NB4 (cell line): ENCODE results near the gene INTS14.

Experiments
- DNase-seq: peaks from one replicate; pipeline ENCODE4 v3.0.0; 2010; ENCODE audit warnings: low read depth
- H3K4me3 ChIP-seq: one replicate; pipeline ENCODE4 v1.5.1; 2011; ENCODE audit warnings: mild to moderate bottlenecking, low read depth, low read length, moderate library complexity
- MYC ChIP-seq: IDR thresholded peaks from 2 replicates; pipeline ENCODE4 v1.6.1; 2011; ENCODE audit warnings: low read depth, low read length
- POLR2A ChIP-seq: IDR thresholded peaks from 2 replicates; pipeline ENCODE4 v1.6.1; 2011; ENCODE audit warnings: mild to moderate bottlenecking; ENCODE audit not compliant: insufficient read length; ENCODE audit errors: extremely low read depth
- TF ChIP-seq, protein P1 (sequence below): IDR thresholded peaks from 2 replicates; pipeline ENCODE4 v1.6.1; 2011; ENCODE audit warnings: low read depth, low read length
- TF ChIP-seq, protein P2 (sequence below): IDR thresholded peaks from one replicate; pipeline ENCODE4 v1.5.1; 2012; ENCODE audit warnings: low read depth, low read length

INTS14 gene

DNA sequence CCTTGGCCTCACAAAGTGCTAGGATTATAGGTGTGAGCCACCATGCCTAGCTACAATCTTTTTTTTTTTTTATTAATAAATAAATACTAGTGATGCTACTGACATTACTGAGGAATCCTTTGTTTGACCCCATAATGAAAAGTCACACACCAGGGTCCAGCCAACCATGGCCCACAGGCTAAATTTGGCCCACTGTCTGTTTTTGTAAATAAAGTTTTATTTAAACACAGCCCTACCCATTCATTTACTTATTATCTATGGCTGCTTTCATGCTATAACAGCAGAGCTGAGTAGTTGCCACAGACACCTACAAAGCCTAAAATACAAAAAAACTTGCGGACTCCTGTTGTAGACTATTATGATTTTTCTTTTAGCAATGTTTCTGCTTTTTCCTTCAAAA is 7.4 kb downstream of the INTS14 start:
- no peak overlapping the region for H3K4me3 ChIP-seq
- TF ChIP-seq, protein P1, sequence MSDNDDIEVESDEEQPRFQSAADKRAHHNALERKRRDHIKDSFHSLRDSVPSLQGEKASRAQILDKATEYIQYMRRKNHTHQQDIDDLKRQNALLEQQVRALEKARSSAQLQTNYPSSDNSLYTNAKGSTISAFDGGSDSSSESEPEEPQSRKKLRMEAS, result no peak
- TF ChIP-seq POLR2A, result no peak
- TF ChIP-seq, protein P2, sequence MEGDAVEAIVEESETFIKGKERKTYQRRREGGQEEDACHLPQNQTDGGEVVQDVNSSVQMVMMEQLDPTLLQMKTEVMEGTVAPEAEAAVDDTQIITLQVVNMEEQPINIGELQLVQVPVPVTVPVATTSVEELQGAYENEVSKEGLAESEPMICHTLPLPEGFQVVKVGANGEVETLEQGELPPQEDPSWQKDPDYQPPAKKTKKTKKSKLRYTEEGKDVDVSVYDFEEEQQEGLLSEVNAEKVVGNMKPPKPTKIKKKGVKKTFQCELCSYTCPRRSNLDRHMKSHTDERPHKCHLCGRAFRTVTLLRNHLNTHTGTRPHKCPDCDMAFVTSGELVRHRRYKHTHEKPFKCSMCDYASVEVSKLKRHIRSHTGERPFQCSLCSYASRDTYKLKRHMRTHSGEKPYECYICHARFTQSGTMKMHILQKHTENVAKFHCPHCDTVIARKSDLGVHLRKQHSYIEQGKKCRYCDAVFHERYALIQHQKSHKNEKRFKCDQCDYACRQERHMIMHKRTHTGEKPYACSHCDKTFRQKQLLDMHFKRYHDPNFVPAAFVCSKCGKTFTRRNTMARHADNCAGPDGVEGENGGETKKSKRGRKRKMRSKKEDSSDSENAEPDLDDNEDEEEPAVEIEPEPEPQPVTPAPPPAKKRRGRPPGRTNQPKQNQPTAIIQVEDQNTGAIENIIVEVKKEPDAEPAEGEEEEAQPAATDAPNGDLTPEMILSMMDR, result no peak
- no peak for TF ChIP-seq MYC
- DNase-seq, result no peak

- TF ChIP-seq, protein P1, result no peak
- TF ChIP-seq POLR2A (no peak), MYC (no peak)
- TF ChIP-seq, protein P2, result no peak
- H3K4me3 ChIP-seq, result no peak overlapping the region
- no peak for DNase-seq
Observed at GRCh38 chr15:65603134-65603533, 7.8 kb downstream of the INTS14 start.

GRCh38 chr15:65599677-65600076 is 11.3 kb downstream of the INTS14 start:
- TF ChIP-seq POLR2A (no peak), MYC (no peak)
- TF ChIP-seq, protein P2, result no peak
- TF ChIP-seq, protein P1, result no peak
- no peak overlapping the region for H3K4me3 ChIP-seq
- no peak for DNase-seq

- no peak for TF ChIP-seq MYC
- TF ChIP-seq, protein P1, result no peak
- TF ChIP-seq POLR2A, result no peak
- TF ChIP-seq, protein P2, result no peak
- DNase-seq, result no peak
- H3K4me3 ChIP-seq, result no peak overlapping the region
Observed at GRCh38 chr15:65598468-65598867, 12.5 kb downstream of the INTS14 start.

DNA sequence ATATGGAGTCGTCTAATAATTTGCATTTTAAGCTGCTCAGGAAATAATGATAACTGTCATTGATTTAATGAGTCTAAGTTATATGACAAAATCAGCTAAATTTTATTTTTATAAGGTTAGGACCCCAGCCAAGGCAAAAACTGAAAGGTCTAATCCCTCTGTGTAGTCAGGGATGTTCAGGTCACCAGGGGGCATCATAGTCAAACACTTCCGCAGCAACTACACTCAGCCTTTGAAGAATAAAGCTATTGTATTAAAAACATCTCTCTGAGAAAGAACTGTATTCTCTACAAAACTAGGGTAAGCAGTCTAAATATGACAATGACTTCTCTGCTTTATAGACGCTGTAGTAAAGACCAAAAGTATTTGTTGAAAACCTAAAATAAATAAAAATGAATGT is 15.0 kb downstream of the INTS14 start:
- TF ChIP-seq MYC (no peak), POLR2A (no peak)
- TF ChIP-seq, protein P2, result peak; percentile 27
- H3K4me3 ChIP-seq, result no peak overlapping the region
- peak; percentile 28 for DNase-seq

GRCh38 chr15:65587094-65587493 is 23.8 kb downstream of the INTS14 start:
- DNase-seq, result no peak
- TF ChIP-seq POLR2A, result no peak
- no peak for TF ChIP-seq MYC
- TF ChIP-seq, protein P1, result no peak
- TF ChIP-seq, protein P2, result no peak
- H3K4me3 ChIP-seq, result no peak overlapping the region
